Measurements from ENCODE around the gene ALG2.

GRCh38 chr9:99169086-99169485 is 52.7 kb downstream of the ALG2 start:
- no peak for TF ChIP-seq CTCF (IDR thresholded peaks at IDR 0.05)
- TF ChIP-seq POLR2A (IDR thresholded peaks at IDR 0.05), result no peak
- TF ChIP-seq POLR2AphosphoS5 (IDR thresholded peaks at IDR 0.05), result no peak
